Prostate gland (tissue), 2 donors: ENCODE measurements around the gene MAD1L1.

Experiments used
- POLR2A ChIP-seq: fragments of 450-650 bp; IDR thresholded peaks from one replicate; pipeline ENCODE4 v1.6.1; 2016; ENCODE audit warnings: antibody characterized with exemption, mild to moderate bottlenecking
- POLR2AphosphoS5 ChIP-seq: sonication (generic); formaldehyde crosslinking; IDR thresholded peaks from one replicate; pipeline ENCODE4 v1.6.1; 2017; ENCODE audit warnings: antibody characterized with exemption
- TF ChIP-seq, protein P1 (sequence below), 4 experiments: fragments of 200-600 bp in 2 of 4; fragments of 450-650 bp in 2 of 4; sonication (generic) in 2 of 4; IDR thresholded peaks; 1 replicate in 3 of 4; 2 replicates in 1 of 4; pipeline ENCODE4 v1.5.1; 2016 to 2019; ENCODE audit warnings: antibody characterized with exemption in 4 of 4, mild to moderate bottlenecking in 2 of 4, moderate library complexity in 2 of 4

DNA sequence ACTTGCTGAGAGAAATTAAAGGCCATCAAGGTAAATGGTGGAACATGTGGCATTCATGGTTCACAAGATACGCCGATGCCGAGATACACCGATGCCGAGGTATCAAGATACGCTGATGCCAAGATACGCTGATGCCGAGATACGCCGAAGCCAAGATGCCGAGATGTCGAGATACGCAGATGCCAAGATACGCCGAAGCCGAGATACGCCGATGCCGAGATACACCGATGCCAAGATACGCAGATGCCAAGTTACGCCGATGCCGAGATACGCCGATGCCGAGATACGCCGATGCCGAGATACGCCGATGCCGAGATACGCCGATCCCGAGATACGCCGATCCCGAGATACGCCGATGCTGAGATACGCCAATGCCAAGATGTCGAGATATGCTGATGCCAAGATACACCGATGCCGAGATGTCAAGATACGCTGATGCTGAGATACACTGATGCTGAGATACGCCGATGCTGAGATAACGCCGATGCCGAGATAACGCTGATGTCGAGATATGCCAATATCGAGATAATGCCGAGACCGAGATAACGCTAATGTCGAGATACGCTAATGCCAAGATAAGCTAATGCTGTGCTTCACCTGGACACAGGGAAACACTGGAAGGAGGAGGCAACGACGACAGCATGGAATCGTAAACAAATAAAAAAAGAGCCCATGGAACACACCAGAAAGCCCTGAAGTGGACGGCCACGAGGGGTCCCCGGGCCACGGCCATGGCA, 172.6 kb downstream of the MAD1L1 start:
- TF ChIP-seq, protein P1, sequence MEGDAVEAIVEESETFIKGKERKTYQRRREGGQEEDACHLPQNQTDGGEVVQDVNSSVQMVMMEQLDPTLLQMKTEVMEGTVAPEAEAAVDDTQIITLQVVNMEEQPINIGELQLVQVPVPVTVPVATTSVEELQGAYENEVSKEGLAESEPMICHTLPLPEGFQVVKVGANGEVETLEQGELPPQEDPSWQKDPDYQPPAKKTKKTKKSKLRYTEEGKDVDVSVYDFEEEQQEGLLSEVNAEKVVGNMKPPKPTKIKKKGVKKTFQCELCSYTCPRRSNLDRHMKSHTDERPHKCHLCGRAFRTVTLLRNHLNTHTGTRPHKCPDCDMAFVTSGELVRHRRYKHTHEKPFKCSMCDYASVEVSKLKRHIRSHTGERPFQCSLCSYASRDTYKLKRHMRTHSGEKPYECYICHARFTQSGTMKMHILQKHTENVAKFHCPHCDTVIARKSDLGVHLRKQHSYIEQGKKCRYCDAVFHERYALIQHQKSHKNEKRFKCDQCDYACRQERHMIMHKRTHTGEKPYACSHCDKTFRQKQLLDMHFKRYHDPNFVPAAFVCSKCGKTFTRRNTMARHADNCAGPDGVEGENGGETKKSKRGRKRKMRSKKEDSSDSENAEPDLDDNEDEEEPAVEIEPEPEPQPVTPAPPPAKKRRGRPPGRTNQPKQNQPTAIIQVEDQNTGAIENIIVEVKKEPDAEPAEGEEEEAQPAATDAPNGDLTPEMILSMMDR (IDR thresholded peaks at IDR 0.05) = no peak
- no peak for TF ChIP-seq POLR2A
- no peak for TF ChIP-seq POLR2AphosphoS5
